ENCODE data around the gene STX2.

GRCh38 chr12:130830246-130830551 is 8.9 kb downstream of the STX2 start:
- TF ChIP-seq CTCF (IDR thresholded peaks at IDR 0.05; ENCODE audit: insufficient read depth, low read depth, low read length) (no peak), EZH2 (IDR thresholded peaks at IDR 0.05; ENCODE audit: insufficient read depth, low read length) (no peak)
